NCI-H1436 treated with DMSO at 0.1 percent for 48 hours (cell line): ENCODE measurements around the gene SRSF9.
"Not testable (repeated sequence)": the region's sequence is repeated elsewhere in the genome, so short reads cannot be mapped to it uniquely, and the experiment has no call there.

ENCODE experiments used
- DNase-seq: peaks from one replicate; lab custom pipeline; 2025; lab: John Stamatoyannopoulos, UW

The SRSF9 gene

DNA sequence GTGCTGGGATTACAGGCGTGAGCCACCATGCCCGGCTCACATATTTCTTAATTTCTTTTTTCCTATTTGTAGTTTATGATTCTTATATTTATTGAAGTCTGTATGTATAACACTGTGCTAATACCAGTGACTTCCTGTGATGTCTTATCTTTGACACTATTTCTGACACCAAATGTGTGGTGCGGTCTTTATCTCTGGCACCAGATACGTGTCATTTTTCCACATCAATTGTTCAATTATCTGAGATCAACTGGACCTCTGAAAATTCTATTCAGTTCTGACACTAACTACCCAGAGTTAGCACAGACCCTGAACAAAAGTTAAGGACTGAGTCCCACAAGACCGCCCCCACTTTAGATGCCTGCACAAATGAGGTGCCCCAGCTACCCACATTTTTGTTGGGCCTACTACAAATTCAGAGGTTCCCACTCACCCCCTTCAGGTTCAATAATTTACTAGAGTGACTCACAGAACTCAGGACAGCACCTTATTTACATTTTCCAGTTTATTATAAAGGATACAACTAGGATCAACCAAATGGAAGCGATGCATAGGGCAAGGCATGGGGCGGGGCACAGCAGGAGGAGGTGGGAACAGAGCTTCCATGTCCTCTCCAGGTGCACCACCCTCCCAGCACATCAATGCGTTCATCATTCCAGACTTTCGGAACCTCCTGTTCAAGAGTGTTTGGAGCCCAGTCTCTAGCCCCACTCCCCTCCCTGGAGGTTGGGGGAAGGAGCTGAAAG is 11.6 kb upstream of the SRSF9 start:
- no peak for DNase-seq

DNA sequence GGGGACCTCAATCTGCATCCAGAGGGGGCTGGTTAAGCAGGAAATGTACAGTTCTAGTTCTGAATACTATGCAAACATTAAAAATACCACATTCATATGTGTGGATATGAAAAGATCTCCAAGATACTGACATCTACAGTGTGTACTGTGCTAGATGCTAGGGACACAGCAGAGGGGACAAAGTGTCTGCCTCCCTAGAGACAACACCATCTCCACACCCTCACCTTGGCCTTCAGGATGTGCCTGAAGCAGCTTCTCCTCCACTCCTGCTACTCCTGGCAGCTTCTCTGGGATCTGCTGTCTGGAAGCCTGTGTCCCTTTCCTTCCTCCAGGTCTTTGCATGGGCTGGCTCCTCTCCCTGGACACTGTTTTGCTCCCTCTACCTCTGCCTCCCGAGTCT is 10.7 kb upstream of the SRSF9 start:
- no peak for DNase-seq

DNA sequence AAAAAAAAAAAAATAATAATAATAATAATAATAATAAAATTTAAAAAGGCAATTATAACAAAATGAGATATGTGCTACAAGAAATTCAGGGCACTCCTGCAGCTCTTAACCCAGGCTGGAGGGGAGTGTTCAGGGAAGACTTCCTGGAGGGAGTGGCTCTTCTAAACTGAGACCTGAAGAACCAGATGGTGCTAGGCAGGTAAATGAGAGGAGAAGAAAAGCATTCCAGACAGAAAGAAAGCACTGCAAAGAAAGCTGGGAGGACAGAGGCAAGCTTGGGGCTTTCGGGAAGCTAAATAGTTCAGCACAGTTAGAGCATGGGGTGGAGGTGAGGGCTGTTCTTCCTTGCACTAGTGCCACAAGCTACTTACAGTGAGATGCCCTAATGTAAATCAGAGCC is 9.9 kb upstream of the SRSF9 start:
- DNase-seq: no peak

DNA sequence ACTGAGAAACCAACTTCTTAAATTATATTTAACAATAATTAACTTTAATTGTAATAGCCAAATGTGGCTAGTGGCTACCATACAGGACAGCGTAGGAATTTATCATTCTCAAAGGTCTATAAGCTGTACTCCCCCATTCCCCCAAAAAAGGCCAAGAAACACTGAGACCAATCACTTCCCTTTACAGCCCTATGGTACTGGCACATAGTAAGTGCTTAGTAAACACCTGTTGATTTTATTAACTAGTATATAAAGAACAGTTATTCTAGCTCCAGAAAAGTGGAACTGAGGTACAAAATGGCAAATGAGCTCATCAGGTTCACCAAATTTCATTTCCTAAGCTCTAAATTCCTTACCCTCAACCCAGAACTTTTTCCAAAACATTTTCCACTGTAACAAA is 6.1 kb upstream of the SRSF9 start:
- no peak for DNase-seq

DNA sequence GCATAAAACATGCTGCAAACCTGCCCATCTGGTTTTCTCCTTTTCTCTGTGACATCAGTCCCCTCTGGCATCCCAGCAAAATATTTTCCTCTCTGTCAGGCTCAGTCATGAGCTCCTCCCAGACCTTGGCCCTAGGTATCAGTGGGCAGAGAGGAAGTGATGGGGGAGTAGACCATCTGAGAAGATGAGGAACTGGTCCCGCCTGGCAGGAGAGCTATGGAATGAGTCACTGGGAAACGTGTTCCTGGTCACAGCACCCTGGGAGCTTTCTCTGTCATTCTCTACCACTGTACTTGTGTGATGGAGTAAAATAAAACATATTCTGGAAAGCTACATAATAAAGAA is 5.0 kb upstream of the SRSF9 start:
- no peak for DNase-seq

DNA sequence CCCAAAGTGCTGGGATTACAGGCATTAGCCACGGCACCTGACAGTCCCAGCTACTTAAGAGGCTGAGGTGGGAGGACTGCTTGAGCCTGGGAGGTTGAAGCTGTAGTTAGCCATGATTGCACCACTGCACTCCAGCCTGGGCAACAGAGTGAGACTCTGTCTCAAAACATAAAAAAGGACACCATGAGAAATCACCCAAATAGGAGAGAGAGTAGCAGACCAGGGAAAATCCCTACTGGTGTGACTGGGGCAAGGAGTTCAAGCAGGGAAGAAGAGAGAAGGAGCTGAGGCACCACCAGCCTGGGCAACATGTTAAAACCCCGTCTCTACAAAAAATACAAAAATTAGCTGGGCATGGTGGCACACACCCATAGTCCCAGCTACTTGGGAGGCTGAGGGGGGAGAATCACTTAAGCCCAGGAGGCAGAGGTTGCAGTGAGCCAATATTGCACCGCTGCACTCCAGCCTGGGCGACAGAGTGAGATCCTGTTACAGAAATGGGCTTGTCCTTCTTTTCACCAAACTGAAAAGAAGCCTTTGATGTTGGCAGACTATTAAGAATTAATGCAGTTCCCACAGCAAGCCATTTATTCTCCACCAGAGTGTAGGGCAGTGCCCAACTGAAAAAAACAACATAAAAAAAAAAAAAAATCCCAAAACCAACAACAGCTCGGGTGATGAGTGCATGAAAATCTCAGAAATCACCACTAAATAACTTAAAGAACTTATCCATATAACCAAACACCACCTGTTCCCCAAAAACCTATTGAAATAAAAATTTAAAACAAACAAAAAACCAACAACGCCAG is 4.5 kb upstream of the SRSF9 start:
- no peak for DNase-seq

DNA sequence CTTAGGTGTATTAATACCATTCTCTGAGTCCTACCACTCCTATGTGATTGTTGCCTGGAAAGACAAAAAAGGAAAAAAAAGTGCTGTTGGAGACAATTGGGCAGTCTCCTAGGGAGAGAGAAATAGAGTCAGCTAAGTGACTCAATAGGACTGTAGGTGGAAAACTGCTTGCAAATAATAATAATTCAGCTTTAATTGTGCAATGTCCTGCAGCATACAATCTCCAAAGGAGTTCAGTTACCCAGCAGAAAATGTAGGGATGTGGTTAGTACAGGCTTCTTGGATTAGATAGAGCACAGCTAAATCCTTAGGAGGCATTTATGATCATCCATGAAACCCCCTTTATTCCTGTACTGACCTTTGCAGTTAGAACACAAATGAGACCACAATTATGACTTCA is 3.0 kb upstream of the SRSF9 start:
- DNase-seq: no peak

DNA sequence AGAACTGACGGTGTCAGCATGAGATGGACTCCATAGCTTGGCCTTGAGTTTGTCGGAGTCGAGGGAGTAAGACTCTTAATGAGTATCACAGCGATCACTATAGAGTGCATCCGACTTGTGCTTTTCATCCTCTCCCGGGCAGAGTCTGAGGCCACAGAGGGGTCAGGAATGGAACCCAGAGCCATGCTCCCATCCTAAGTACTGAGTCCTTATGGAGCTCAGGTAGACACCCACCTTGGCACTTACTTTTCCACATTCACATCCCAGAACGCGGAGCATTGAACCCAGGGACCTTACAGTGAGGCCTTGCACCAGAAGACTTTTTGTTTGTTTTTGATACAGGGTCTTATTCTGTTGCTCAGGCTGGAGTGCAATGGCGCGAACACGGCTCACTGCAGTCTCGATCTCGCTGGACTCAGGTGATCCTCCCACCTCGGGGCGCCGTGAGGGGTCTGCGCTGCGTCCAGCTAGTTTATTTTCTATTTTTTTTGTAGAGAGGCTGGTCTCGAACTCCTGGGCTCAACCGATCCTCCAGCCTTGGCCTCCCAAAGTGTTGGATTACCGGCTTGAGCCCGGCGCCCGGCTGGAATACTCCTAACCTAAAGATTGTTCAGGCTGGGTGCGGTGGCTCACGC is 719 bp upstream of the SRSF9 start:
- no peak for DNase-seq

DNA sequence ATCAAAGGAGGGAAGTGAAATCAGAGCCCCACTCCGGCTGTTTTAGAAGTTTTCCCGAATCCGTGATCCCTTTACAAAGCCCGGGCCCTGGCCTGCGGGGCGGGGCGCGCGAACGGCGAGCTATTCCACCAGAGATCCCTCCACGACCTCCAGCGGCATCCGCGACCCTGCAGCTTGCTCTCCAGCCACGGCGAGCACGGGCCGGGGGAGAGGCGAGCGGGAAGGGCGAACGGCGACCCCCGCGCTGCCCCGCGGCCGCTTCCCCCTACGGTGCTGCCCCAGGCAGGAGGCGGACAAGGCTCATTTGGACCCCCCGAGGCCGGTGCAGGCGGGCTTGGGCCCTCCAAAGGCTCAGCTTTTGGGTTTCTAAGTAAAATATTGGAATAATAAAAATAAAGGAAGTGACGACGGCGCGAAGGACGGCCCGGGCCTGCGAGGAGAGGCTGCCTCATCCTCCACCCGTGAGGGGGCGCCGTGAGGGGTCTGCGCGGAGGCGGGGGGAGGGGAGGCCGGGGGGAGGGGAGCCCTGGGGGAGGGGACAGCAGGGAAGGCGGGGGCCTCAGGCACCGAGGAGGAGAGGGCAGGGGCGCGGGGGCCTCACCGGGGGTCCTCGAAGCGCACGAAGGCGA is 613 bp downstream of the SRSF9 start:
- no peak for DNase-seq

DNA sequence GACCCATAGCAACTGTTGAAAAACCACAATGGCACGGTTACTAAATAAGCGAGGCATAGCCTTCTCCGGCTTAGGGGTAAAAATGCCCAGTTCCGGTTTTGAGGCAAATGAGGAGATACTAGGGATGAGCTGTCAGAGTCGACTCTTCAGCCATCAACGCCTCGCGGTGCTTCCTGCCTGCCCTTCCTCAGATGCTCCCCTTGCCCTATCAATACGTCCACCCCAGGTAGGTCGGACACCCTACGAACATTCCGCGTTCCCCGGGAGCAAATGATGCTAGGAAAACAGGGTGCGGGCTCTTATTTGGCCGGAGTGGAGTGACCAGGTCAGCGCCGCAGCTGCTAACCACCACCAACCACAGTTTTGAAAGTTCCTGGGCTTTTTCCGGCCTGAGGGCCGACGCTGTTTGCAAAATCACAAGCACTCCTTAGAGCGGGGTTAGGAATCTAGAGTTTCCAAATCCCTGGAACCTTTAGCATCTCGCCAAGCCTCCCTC is 1.2 kb downstream of the SRSF9 start:
- DNase-seq: no peak

DNA sequence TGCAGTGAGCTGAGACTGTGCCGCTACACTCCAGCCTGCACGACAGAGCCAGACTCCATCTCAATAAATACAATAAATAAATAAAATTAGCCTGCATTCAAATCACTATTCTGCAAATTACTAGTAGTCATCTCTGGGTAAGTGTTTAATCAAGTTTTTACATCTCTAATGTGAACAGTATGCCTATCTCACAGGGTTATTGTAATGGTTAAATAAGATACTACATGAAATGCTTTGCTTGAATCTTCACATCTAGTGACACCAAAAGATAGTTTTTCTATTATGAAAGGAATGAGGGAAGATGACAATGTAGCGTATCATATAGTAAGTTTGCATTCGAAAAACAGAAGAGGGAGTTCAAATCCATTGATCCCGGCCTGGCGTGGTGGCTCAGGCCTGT is 2.1 kb downstream of the SRSF9 start:
- no peak for DNase-seq

DNA sequence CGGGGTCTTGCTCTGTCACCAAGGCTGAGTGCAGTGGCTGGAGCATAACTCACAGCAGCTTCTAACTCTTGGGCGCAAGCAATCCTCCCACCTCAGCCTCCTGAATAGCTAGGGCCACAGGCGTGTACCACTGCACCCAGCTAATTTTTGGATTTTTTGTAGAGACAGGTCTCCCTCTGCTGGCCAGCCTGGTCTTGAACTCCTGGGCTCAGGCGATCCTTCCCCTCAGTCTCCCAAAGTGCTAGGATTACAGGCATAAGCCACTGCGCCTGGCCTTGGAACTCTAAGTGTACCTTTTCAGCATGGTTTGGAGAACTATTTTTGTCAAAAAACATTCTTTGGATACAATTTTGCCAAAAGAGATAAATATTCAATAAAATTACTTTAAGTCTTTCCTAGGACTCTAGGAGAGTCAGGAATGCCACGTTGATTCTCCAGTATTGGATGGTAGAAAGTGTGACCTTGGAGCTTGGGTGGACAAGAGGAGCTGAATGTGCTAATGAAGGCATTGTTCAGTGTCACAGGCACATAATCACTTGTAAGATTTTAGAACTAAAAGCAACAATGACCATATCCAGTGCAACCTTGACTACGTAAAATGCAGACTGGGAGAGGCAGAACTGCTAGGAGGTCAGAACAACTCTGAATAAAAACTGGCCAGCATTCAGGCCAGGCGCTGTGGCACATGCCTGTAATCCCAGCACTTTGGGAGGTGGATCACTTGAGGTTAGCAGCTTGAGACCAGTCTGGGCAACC is 2.8 kb downstream of the SRSF9 start:
- DNase-seq: no peak

DNA sequence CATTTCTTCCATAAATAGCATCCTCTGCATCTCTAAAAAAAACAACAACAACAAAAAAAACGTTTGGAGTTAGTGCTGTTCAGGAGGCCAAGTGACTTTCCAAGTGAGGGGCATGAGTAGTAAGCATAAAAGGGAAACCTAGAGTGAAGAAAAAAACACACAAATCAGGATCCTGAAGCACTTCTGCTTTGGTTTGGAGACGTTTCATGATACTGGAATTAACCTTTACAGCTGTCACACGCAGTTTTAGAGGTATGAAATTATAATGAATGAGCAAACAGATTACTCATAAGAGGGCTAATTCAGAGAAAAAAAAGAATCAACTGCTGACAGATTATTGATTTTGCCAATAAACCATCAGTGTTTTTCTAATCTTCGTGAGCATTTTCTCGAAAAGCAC is 3.8 kb downstream of the SRSF9 start:
- DNase-seq: no peak

DNA sequence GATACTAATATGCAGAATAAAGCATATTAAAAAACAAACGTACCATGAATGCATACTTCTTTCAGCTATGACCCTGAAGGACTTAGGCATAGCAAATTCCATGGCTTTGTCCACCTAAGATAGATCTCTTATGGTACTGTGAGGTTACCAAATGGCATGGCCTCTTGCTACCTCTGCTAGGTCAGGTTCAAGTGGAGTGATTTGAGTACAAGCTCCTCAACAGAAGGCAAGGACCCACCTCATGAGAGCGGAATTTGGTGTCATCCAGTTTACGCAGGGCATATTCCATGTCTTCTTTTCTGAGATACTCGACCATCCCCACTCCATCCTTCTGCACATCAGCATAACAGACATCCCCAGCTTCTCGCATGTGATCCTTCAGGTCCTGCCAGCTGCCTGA is 5.8 kb downstream of the SRSF9 start:
- DNase-seq: no peak

DNA sequence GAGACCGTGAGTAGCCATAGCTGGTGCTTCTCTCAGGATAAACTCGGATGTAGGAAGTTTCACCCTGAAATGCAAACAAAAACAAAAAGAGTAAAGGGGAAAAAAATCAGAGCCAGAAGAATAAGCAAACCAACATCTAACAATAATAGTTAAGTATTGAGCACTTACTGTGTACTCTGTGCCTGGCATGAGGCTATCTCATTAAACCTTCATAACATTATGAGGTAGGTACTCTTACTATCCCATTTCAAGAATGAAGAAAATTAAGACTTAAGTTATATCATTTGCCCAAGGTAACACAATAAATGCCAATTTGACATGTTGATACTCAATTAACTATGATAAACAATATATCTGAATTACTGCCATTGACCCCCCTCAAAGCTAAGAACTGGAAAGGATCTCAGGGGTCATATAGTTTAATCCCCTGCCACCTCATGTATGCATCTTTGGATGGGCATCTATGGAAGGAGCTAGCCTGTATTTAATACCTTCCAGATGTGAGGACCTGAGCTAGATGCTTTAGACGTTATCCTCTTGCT is 7.4 kb downstream of the SRSF9 start:
- no peak for DNase-seq

DNA sequence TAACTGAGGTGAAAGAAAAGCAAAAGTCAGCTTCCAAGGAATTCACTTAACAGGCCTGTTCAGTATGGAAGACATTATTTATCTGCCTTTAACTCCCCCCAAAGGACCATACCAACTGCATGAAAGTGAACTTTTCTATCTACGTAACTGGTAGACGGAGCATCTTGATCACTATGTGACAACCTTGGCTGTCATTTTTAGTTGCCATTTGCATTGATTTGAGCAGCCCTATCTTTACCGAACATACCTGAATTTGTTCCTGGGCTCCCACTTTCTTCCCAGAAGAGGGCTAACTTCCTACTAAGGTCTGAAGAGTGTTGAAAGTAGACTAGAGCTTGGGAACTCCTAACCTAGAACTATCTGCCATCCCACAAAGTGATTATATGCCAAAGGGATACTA is 9.4 kb downstream of the SRSF9 start:
- no peak for DNase-seq

DNA sequence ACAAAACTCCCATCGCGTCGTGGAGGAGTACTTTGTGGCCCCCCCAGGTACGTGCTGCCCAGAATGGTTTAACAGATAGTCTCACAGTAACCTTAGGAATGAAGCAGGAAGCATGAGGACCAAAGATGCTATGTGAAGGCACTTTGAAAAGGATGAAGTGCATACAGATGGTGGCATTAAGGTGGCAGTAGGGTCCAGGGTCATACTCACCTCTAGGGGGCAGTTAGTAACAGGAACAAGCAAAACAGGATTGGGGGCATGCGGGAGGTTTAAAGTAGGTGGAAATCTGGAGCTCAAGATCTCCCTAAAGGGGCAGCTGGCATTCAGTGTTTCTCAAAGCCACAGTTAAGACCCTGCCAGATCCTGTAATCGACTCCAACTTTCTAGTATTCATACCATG is 12.4 kb downstream of the SRSF9 start:
- no peak for DNase-seq

DNA sequence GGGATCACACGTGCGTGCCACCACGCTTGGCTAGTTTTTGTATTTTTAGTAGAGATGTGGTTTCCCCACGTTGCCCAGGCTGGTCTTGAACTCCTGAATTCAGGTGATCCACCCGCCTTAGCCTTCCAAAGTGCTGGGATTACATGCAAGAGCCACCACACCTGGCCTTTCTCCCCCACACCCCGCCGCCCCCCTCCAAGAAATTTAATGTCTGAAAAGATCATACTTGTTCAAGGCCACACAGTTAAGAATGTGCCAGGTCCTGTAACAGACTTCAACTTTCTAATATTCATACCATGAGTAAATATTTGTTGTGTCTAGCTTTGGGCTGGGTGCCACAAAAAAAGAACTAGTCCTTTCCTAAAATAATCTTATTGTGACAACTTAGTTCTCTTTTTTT is 14.2 kb downstream of the SRSF9 start:
- DNase-seq: no peak

DNA sequence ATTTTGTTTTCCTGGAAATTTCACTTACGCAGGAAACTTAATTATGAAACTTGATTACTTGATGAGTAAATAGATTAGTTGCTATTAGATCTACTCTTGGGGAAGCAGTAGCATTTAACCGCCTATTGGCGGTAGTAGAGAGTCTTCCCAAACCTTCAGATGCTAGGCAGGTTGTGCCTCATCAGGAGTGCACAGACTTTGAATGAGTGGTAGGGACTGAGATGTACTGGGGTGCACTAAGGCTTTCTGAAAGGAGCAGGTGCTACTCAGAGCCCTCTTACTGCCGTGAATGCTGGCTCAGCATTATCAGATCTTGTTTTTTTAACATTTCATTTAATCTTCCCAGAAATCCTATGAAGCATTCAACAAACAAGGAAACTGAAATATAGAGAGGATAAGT is 15.6 kb downstream of the SRSF9 start:
- no peak for DNase-seq

DNA sequence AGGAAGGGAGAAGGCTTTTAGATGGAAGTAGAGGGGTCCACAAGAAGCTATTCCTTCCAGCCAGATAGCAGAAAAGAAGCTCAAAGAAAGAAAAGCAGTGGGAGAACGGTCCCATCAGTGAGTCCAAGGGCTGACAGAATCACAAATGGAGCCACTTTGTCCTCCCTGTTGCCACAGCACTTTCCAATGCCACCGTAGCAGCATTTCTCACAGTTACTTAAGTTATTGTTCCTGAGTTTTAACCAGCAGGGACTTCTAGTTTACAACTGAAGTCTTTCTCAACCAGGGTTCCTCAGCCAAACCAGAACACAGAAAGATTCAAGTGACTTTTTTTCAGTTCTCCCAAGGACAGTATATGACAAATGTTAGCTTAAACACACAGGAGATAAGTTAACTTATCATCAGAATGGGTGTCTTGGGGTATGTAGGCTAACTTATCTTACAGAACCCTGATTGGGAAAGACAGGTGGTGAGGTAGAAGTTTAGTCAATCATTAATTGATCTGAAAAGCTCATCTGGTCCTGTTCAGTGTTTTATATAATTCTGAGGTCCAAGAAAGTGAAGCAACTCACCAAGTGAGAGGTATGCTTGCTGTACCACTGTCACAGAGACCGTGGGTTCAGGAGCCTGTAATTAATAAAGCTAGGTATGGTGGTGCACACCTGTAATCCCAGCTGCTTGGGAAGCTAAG is 16.3 kb downstream of the SRSF9 start:
- no peak for DNase-seq

DNA sequence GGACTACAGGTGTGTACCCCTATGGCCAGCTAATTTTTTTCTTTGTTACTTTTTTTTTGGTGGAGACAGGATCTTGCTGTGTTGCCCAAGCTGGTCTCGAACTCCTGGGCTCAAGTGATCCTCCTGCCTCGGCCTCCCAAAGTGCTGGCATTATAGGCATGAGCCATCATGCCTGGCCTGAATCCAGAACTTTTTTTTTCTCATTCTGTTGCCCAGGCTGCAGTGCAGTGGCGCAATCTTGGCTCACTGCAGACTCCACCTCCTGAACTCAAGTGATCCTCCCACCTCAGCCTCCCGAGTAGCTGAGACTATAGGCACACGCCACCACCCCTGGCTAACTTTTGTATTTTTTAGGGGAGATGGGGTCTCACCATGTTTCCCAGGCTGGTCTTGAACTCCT is 17.0 kb downstream of the SRSF9 start:
- not testable (repeated sequence) for DNase-seq
